Stimulated activated CD4-positive, alpha-beta T cell treated with anti-CD3 and anti-CD28 coated beads, Interleukin-12 subunit alpha, Interleukin-12 subunit beta, amount 100 ng/mL, for 48 hours (primary cell): Measurements from ENCODE around the gene TRPM5.
"Not testable (repeated sequence)": the region's sequence is repeated elsewhere in the genome, so short reads cannot be mapped to it uniquely, and the experiment has no call there.

Experiments
- DNase-seq, 3 donors: peaks; one replicate each; pipeline ENCODE4 v3.0.0-alpha.2; 2020; ENCODE audit warnings: low read depth in 2 of 3, low spot score in 1 of 3

The TRPM5 gene

GRCh38 chr11:2443881-2444820 is at the start of gene TRPM5:
Gene TRPM5, minus strand, starts transcription at chr11:2444514. Its CDS starts 21,478 bp downstream, at chr11:2423036.
- peak; percentile 56 to 80 (median 74) for DNase-seq

- DNase-seq = no peak
Measured at GRCh38 chr11:2489083-2489482, 44.8 kb upstream of the TRPM5 start.

- DNase-seq = no peak
Measured at GRCh38 chr11:2488004-2488403, 43.7 kb upstream of the TRPM5 start.

- no peak for DNase-seq
Measured at GRCh38 chr11:2484576-2485125, 40.3 kb upstream of the TRPM5 start.

GRCh38 chr11:2483426-2483825 is 39.1 kb upstream of the TRPM5 start:
- DNase-seq = no peak

GRCh38 chr11:2482745-2483144 is 38.4 kb upstream of the TRPM5 start:
- DNase-seq = no peak

GRCh38 chr11:2482204-2482603 is 37.9 kb upstream of the TRPM5 start:
- DNase-seq = no peak

GRCh38 chr11:2481253-2481652 is 36.9 kb upstream of the TRPM5 start:
- DNase-seq = no peak

- DNase-seq = peak in 1 of 3 donors; percentile 14
Measured at GRCh38 chr11:2480874-2481220, 36.5 kb upstream of the TRPM5 start.

GRCh38 chr11:2480067-2480873 is 36.0 kb upstream of the TRPM5 start:
- DNase-seq = not testable (repeated sequence)

- no peak for DNase-seq
Measured at GRCh38 chr11:2477936-2478335, 33.6 kb upstream of the TRPM5 start.

- DNase-seq = no peak
Measured at GRCh38 chr11:2477254-2477653, 32.9 kb upstream of the TRPM5 start.

- no peak for DNase-seq
Measured at GRCh38 chr11:2475136-2475918, 31.0 kb upstream of the TRPM5 start.

- no peak for DNase-seq
Measured at GRCh38 chr11:2474059-2474901, 30.0 kb upstream of the TRPM5 start.

GRCh38 chr11:2473361-2474058 is 29.2 kb upstream of the TRPM5 start:
- DNase-seq = no peak

GRCh38 chr11:2472428-2473186 is 28.3 kb upstream of the TRPM5 start:
- DNase-seq = no peak

- DNase-seq = no peak
Measured at GRCh38 chr11:2471804-2472096, 27.4 kb upstream of the TRPM5 start.

GRCh38 chr11:2471048-2471803 is 26.9 kb upstream of the TRPM5 start:
- DNase-seq = no peak
